Measurements from ENCODE around the gene EPS8.

EPS8 gene

GRCh38 chr12:15717940-15718567, 71.1 kb downstream of the EPS8 start:
- no peak overlapping the region for H3K4me3 ChIP-seq (ENCODE audit: low read depth, low read length)
- no peaks in the 10 kb centered on the region for H3K27me3 ChIP-seq (ENCODE audit: control insufficient read depth, insufficient read depth, low read length)
- H3K4me1 ChIP-seq (ENCODE audit: control insufficient read depth, insufficient read depth, low read length) = no peaks in the 10 kb centered on the region
- no peaks in the 10 kb centered on the region for H3K9me3 ChIP-seq (ENCODE audit: control insufficient read depth, insufficient read depth, low read length)
- H3K27ac ChIP-seq (ENCODE audit: low read depth, low read length) = no peak overlapping the region
- no peak overlapping the region for H3K9ac ChIP-seq (ENCODE audit: low read depth, low read length)
- no peaks in the 10 kb centered on the region for H3K36me3 ChIP-seq (ENCODE audit: control insufficient read depth, insufficient read depth, low read length)

- Histone ChIP-seq H3K4me3 (ENCODE audit: low read depth, low read length) (no peak overlapping the region), H3K27me3 (ENCODE audit: control insufficient read depth, insufficient read depth, low read length) (no peaks in the 10 kb centered on the region), H3K36me3 (ENCODE audit: control insufficient read depth, insufficient read depth, low read length) (no peaks in the 10 kb centered on the region), H3K9me3 (ENCODE audit: control insufficient read depth, insufficient read depth, low read length) (no peaks in the 10 kb centered on the region), H3K4me1 (ENCODE audit: control insufficient read depth, insufficient read depth, low read length) (no peaks in the 10 kb centered on the region), H3K9ac (ENCODE audit: low read depth, low read length) (no peak overlapping the region), H3K27ac (ENCODE audit: low read depth, low read length) (no peak overlapping the region)
Observed at GRCh38 chr12:15716581-15716980, 72.6 kb downstream of the EPS8 start.

GRCh38 chr12:15714256-15714655, 74.9 kb downstream of the EPS8 start:
- no peaks in the 10 kb centered on the region for H3K27me3 ChIP-seq (ENCODE audit: control insufficient read depth, insufficient read depth, low read length)
- H3K36me3 ChIP-seq (ENCODE audit: control insufficient read depth, insufficient read depth, low read length) = no peaks in the 10 kb centered on the region
- H3K9me3 ChIP-seq (ENCODE audit: control insufficient read depth, insufficient read depth, low read length) = no peaks in the 10 kb centered on the region
- no peak overlapping the region for H3K9ac ChIP-seq (ENCODE audit: low read depth, low read length)
- no peak overlapping the region for H3K4me3 ChIP-seq (ENCODE audit: low read depth, low read length)
- H3K27ac ChIP-seq (ENCODE audit: low read depth, low read length) = no peak overlapping the region
- H3K4me1 ChIP-seq (ENCODE audit: control insufficient read depth, insufficient read depth, low read length) = peaks cover 7% of the 10 kb centered on the region; the same call in 1 of the 2 replicates

GRCh38 chr12:15712823-15713660, 76.1 kb downstream of the EPS8 start:
- H3K9me3 ChIP-seq (ENCODE audit: control insufficient read depth, insufficient read depth, low read length) = no peaks in the 10 kb centered on the region
- peaks cover 11% of the 10 kb centered on the region; the same call in 1 of the 2 replicates for H3K4me1 ChIP-seq (ENCODE audit: control insufficient read depth, insufficient read depth, low read length)
- no peak overlapping the region for H3K27ac ChIP-seq (ENCODE audit: low read depth, low read length)
- H3K27me3 ChIP-seq (ENCODE audit: control insufficient read depth, insufficient read depth, low read length) = no peaks in the 10 kb centered on the region
- no peak overlapping the region for H3K4me3 ChIP-seq (ENCODE audit: low read depth, low read length)
- no peak overlapping the region for H3K9ac ChIP-seq (ENCODE audit: low read depth, low read length)
- no peaks in the 10 kb centered on the region for H3K36me3 ChIP-seq (ENCODE audit: control insufficient read depth, insufficient read depth, low read length)

GRCh38 chr12:15712160-15712559, 77.0 kb downstream of the EPS8 start:
- Histone ChIP-seq H3K27ac (ENCODE audit: low read depth, low read length) (no peak overlapping the region), H3K4me1 (ENCODE audit: control insufficient read depth, insufficient read depth, low read length) (peaks cover 11% of the 10 kb centered on the region; the same call in 1 of the 2 replicates), H3K9ac (ENCODE audit: low read depth, low read length) (no peak overlapping the region), H3K4me3 (ENCODE audit: low read depth, low read length) (no peak overlapping the region), H3K9me3 (ENCODE audit: control insufficient read depth, insufficient read depth, low read length) (no peaks in the 10 kb centered on the region), H3K36me3 (ENCODE audit: control insufficient read depth, insufficient read depth, low read length) (no peaks in the 10 kb centered on the region), H3K27me3 (ENCODE audit: control insufficient read depth, insufficient read depth, low read length) (no peaks in the 10 kb centered on the region)

- Histone ChIP-seq H3K27ac (ENCODE audit: low read depth, low read length) (no peak overlapping the region), H3K36me3 (ENCODE audit: control insufficient read depth, insufficient read depth, low read length) (no peaks in the 10 kb centered on the region), H3K9me3 (ENCODE audit: control insufficient read depth, insufficient read depth, low read length) (no peaks in the 10 kb centered on the region), H3K27me3 (ENCODE audit: control insufficient read depth, insufficient read depth, low read length) (no peaks in the 10 kb centered on the region), H3K4me1 (ENCODE audit: control insufficient read depth, insufficient read depth, low read length) (peaks cover 11% of the 10 kb centered on the region; the same call in 1 of the 2 replicates), H3K9ac (ENCODE audit: low read depth, low read length) (no peak overlapping the region), H3K4me3 (ENCODE audit: low read depth, low read length) (no peak overlapping the region)
Observed at GRCh38 chr12:15710860-15711510, 78.2 kb downstream of the EPS8 start.

GRCh38 chr12:15709551-15709950, 79.6 kb downstream of the EPS8 start:
- H3K4me1 ChIP-seq (ENCODE audit: control insufficient read depth, insufficient read depth, low read length) = peaks cover 15% of the 10 kb centered on the region; the same call in 1 of the 2 replicates

DNA sequence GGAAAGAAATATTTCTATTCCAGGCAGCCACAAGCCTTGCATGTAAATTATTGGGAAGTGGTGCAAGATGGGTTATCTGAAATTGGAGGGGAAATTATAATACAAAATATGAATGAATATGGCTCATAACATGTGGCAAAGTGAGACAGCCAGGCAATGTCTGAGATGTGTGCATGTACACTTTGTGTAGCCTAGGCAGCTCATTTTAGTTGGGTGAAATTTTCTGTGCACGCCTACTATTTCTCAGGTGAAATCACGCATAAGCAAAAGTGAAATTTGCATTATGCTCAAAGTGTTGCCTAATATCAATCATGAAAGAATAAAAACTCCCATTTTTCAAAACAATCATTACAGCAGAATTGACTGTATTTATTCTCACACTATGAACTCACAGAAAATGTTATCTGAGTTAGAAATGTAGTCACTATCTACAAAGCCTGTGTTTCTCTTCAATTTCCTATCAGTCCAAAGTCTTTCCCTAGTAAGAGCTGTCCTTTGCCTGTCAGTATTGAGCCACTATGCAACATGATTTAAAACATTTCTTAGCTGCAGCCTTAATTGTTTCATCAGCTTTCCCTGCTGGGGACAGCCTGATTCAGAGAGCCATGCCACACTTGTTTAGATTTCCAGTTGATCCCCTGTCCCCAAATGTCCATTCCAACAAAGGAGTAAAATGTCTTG, 80.7 kb downstream of the EPS8 start:
- Histone ChIP-seq H3K9ac (ENCODE audit: low read depth, low read length) (no peak overlapping the region), H3K4me3 (ENCODE audit: low read depth, low read length) (no peak overlapping the region), H3K27ac (ENCODE audit: low read depth, low read length) (no peak overlapping the region), H3K36me3 (ENCODE audit: control insufficient read depth, insufficient read depth, low read length) (no peaks in the 10 kb centered on the region), H3K4me1 (ENCODE audit: control insufficient read depth, insufficient read depth, low read length) (peaks cover 15% of the 10 kb centered on the region; the same call in 1 of the 2 replicates), H3K27me3 (ENCODE audit: control insufficient read depth, insufficient read depth, low read length) (no peaks in the 10 kb centered on the region), H3K9me3 (ENCODE audit: control insufficient read depth, insufficient read depth, low read length) (no peaks in the 10 kb centered on the region)

More at GRCh38 chr12:15709551-15709950, 79.6 kb downstream of the EPS8 start:
- Histone ChIP-seq H3K9ac (ENCODE audit: low read depth, low read length) (no peak overlapping the region), H3K27me3 (ENCODE audit: control insufficient read depth, insufficient read depth, low read length) (no peaks in the 10 kb centered on the region), H3K27ac (ENCODE audit: low read depth, low read length) (no peak overlapping the region), H3K9me3 (ENCODE audit: control insufficient read depth, insufficient read depth, low read length) (no peaks in the 10 kb centered on the region), H3K36me3 (ENCODE audit: control insufficient read depth, insufficient read depth, low read length) (no peaks in the 10 kb centered on the region), H3K4me3 (ENCODE audit: low read depth, low read length) (no peak overlapping the region)

DNA sequence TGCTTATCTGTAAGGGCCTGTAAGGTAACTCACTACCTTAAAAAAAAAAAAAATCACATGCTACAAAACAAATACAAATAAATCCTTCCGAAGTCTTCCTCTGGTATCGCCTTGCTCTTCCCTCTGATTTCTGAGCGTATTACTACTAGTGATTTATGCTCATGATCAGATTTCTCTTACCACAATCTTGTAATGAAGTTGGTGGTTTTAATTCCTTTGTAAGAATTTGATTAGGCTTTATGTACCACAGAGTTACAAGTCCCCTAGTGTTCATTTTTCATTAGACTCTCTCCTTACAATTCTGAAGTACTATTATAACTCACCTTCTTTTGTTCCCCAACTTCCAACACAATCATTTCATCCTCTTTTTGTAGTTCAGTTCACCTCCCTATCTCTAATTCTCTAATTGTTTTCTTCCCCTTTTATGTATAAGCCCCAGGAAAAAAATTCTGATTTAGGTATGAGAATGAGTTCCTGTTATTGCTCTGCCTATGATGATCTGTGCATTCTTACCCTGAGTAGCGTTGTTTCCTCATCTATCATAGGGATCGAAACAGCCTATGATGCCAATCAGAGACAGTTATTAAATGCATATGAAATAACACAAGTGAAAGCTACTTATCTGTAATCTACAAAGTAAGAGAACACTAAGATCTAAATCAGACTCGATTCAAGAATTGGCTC, 81.5 kb downstream of the EPS8 start:
- H3K9me3 ChIP-seq (ENCODE audit: control insufficient read depth, insufficient read depth, low read length) = no peaks in the 10 kb centered on the region

DNA sequence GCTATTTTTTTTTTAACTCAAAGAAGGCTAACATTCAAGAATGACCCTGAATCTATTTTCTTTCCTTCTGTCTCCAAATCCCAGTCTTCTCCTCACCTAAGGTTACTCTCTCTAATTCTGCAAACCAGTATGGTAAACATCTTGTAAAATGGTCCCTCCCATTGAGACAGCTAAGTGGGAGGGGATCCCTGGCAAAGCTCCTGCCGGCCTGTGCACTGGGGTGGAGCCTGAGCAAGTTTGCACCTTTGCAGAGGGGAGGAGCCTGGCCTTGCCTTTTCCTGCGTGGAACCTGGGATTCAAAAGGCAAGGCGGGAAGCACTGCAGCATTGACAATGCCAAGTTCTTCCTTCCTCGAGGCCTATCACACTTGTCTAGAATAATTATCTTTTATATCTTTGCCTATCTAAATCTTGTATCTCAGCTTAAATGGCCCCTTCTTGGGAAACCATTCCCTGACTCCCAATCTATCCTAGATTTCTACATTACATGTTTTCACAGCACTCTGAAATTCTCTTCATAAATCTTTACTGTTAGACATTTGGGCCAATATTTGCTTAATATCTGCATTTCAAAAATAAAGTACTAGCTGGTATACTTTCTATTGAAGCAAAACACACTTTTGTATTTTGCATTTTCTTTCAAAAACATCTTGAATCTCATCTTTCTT, 83.0 kb downstream of the EPS8 start:
- H3K27me3 ChIP-seq (ENCODE audit: control insufficient read depth, insufficient read depth, low read length) = no peaks in the 10 kb centered on the region
- H3K27ac ChIP-seq (ENCODE audit: low read depth, low read length) = no peak overlapping the region
- no peaks in the 10 kb centered on the region for H3K9me3 ChIP-seq (ENCODE audit: control insufficient read depth, insufficient read depth, low read length)
- H3K4me3 ChIP-seq (ENCODE audit: low read depth, low read length) = no peak overlapping the region
- H3K4me1 ChIP-seq (ENCODE audit: control insufficient read depth, insufficient read depth, low read length) = peaks cover 15% of the 10 kb centered on the region; the same call in 1 of the 2 replicates
- no peaks in the 10 kb centered on the region for H3K36me3 ChIP-seq (ENCODE audit: control insufficient read depth, insufficient read depth, low read length)
- no peak overlapping the region for H3K9ac ChIP-seq (ENCODE audit: low read depth, low read length)

More for the DNA sequence above, 81.5 kb downstream of the EPS8 start:
- H3K36me3 ChIP-seq (ENCODE audit: control insufficient read depth, insufficient read depth, low read length) = no peaks in the 10 kb centered on the region
- no peak overlapping the region for H3K4me3 ChIP-seq (ENCODE audit: low read depth, low read length)
- no peak overlapping the region for H3K9ac ChIP-seq (ENCODE audit: low read depth, low read length)
- no peaks in the 10 kb centered on the region for H3K27me3 ChIP-seq (ENCODE audit: control insufficient read depth, insufficient read depth, low read length)
- no peak overlapping the region for H3K27ac ChIP-seq (ENCODE audit: low read depth, low read length)
- peaks cover 15% of the 10 kb centered on the region; the same call in 1 of the 2 replicates for H3K4me1 ChIP-seq (ENCODE audit: control insufficient read depth, insufficient read depth, low read length)
